ENCODE measurements around the gene ETFDH. TPM values are rescaled to one million over a fixed set of nuclear protein-coding genes. Genes with fewer than 3 reads are reported as not detected.
"Not testable (repeated sequence)": the region's sequence is repeated elsewhere in the genome, so short reads cannot be mapped to it uniquely, and the experiment has no call there.

ETFDH gene
- total RNA-seq, 2 experiments from 2014 or later = 18.9 to 27.1 TPM

DNA sequence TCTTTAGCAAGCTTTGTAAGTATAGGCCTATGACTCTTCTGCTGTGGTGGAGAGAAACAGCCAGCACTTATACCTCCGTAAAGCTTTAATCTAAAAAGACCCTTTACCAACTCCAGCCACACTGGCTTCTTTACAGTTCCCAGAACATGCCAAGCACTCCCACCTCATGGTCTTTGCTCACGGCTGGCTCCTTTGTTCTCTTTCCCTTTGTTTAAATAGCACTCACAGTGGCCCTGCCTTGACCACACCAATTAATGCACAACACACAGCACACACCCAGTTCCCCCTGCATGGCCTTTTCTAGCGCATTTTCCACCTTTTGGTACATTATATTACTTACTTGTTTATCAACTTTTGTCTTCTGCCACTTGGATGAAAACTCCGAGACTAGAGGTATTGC is 32.2 kb downstream of the ETFDH start:
- no peaks in the 10 kb centered on the region for H3K9me3 Mint-ChIP-seq

DNA sequence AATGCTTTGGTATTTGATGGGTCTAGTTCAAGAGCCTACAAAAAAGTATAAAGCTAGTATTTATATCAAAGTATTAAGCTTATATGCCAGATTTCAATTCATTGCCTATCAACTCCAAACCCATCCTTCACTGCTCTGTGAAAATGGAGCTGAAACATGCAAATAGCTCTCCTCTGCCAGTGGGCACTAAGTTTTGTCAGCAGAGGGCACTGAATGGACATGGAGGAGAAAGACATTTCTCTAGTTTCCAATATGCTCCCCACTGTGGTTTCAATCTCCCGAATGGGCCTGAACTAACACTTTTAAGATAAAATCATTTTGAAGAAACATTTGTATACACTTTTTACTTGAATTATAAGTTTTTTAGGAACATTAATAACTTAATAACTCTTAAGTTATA is 38.7 kb downstream of the ETFDH start:
- H3K36me3 Mint-ChIP-seq (ENCODE audit: low read depth) = peaks cover 69% of the 10 kb centered on the region
- no peak for DNase-seq
- H3K4me1 Mint-ChIP-seq = no peaks in the 10 kb centered on the region
- POLR2A ChIA-PET = no interaction called here
- H3K27ac Mint-ChIP-seq = no peak overlapping the region
- no peak overlapping the region for H3K4me3 Mint-ChIP-seq
- CTCF ChIA-PET = interaction anchor here (0.5 to 0.9 kb wide), 2 partner anchors 17 to 129 kb away, joined by 3 read pairs; no protein-coding TSS in a partner anchor
- no peaks in the 10 kb centered on the region for H3K27me3 Mint-ChIP-seq
- H3K9me3 Mint-ChIP-seq = no peaks in the 10 kb centered on the region

More for the DNA sequence above, 32.2 kb downstream of the ETFDH start:
- CTCF ChIA-PET = no interaction called here
- Mint-ChIP-seq H3K4me3 (no peak overlapping the region), H3K36me3 (ENCODE audit: low read depth) (peaks cover 28% of the 10 kb centered on the region), H3K27me3 (no peaks in the 10 kb centered on the region), H3K27ac (no peak overlapping the region), H3K4me1 (no peaks in the 10 kb centered on the region)
- POLR2A ChIA-PET = no interaction called here
- no peak for DNase-seq

DNA sequence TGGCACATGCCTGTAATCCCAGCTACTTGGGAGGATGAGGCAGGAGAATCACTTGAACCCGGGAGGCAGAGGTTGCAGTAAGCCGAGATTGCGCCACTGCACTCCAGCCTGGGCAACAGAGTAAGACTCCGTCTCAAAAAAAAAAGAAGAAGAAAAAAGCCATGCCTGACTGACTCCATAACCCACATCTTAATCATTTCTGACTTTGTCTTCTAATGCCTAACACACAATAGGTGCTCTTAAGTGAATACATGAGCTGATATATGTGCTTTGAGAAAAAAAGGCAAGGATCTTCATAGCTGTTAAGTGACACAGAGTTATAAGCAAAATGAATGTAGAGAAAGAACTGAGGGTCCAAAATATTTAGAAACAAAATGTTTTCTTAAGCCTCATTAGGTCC is 40.5 kb downstream of the ETFDH start:
- CTCF ChIA-PET = interaction anchor here (1.4 kb wide), 1 partner anchor 8 kb away, joined by 3 read pairs; no protein-coding TSS in a partner anchor
- DNase-seq, H3K27ac Mint-ChIP-seq, POLR2A ChIA-PET, H3K9me3 Mint-ChIP-seq, H3K4me3 Mint-ChIP-seq, H3K4me1 Mint-ChIP-seq, H3K27me3 Mint-ChIP-seq: not testable (repeated sequence)
- H3K36me3 Mint-ChIP-seq (ENCODE audit: low read depth) = peaks cover 70% of the 10 kb centered on the region

DNA sequence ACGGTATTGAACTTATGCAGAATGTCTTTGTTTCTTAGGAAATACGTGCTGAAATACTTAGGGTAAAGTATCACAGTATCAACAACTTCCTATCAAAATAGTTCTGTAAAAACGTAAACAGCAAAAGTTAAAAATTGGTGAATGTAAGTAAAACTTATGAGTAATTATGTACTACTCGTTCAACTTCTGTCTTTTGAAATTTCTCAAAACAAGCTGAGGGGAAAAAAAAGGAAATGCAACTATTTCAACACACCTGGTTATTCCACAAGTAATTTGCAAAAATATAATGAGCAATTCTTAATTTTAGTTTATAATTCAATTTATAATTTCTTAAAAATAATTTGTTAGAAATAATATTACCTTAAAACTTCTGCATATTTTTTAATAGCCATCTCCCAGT is 42.8 kb downstream of the ETFDH start:
- POLR2A ChIA-PET = no interaction called here
- Mint-ChIP-seq H3K27ac (no peak overlapping the region), H3K4me3 (no peak overlapping the region), H3K4me1 (peaks cover 18% of the 10 kb centered on the region), H3K9me3 (no peaks in the 10 kb centered on the region), H3K27me3 (no peaks in the 10 kb centered on the region), H3K36me3 (ENCODE audit: low read depth) (peaks cover 74% of the 10 kb centered on the region)
- CTCF ChIA-PET = interaction anchor here (1.0 kb wide), 1 partner anchor 16 kb away, joined by 3 read pairs; no protein-coding TSS in a partner anchor
- no peak for DNase-seq

DNA sequence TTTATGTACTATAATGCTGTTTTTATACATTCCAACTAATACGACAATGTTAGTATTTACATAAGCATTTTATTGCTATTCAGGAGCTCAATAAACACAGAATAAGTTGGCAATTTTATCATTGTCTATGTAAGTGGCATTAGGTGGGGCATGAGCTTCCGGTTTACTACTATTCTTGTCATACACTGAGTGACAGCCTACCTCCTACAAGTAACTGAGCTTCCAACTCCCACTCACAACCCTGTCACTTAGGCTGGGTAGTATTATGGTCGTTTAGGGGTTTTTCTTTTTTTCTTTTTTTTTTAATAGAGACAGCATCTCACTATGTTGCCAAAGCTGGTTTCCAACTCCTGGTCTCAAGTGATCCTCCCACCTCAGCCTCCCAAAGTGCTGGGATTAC is 43.7 kb downstream of the ETFDH start:
- peaks cover 71% of the 10 kb centered on the region for H3K36me3 Mint-ChIP-seq (ENCODE audit: low read depth)
- H3K9me3 Mint-ChIP-seq = no peaks in the 10 kb centered on the region
- peaks cover 20% of the 10 kb centered on the region for H3K4me1 Mint-ChIP-seq
- H3K4me3 Mint-ChIP-seq = no peak overlapping the region
- DNase-seq = no peak
- H3K27me3 Mint-ChIP-seq = no peaks in the 10 kb centered on the region
- no peak overlapping the region for H3K27ac Mint-ChIP-seq
- ChIA-PET POLR2A (interaction anchor here (0.6 kb wide), 2 partner anchors 303 to 701 kb away, joined by 4 to 8 read pairs; no protein-coding TSS in a partner anchor), CTCF (interaction anchor here (1.0 kb wide), 1 partner anchor 25 kb away, joined by 3 read pairs; no protein-coding TSS in a partner anchor)

DNA sequence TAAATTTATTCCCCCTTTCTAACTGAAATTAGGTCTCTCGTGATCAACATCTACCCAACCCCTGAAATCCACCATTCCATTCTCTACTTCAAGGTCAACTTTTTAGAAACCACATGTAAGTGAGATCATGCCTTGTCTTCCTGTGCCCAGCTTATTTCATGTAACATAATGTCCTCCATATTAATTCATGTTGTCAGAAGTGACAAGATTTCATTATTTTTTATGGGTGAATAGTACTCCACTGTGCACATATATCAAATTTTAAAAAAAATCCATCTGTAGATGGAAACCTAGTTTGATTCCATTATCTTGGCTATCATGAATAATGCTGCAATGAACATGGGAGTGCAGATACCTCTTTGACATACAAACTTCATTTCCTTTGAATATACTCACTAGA is 49.6 kb downstream of the ETFDH start:
- no peaks in the 10 kb centered on the region for H3K9me3 Mint-ChIP-seq
- H3K36me3 Mint-ChIP-seq (ENCODE audit: low read depth) = peaks cover 43% of the 10 kb centered on the region
- H3K27ac Mint-ChIP-seq = peak overlapping the region; percentile 32
- ChIA-PET CTCF (no interaction called here), POLR2A (no interaction called here)
- no peak for DNase-seq
- no peaks in the 10 kb centered on the region for H3K27me3 Mint-ChIP-seq
- peak overlapping the region; percentile 86 for H3K4me3 Mint-ChIP-seq
- peaks cover 52% of the 10 kb centered on the region for H3K4me1 Mint-ChIP-seq

DNA sequence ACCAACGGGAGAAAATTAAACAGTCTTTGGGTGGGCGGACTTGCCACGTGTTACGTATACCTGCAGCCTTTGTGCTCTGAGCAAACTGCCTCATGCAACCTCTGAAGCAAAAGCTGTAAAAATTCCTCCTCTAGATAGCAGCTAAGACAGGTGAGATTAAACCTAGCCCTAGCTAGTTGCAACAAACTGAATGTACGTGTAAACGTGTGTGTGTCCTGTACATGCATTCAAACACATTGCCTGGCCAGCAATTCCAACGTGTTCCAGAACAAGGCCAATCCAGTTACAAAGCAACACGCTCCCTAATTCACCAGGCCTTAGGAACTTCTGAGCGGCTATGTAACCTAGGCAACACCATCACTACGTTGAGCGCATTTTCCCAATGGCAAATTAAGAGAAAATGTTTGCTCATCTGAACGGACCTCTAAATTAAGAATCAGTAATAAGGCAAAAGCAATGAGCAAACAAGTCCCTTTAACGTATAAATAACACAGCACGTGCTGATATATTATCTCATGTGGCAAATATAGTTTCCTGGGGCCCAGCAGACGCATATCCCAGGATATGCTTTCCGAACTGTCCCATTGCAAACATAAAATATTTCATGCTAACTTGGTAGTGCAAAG is 50.3 kb downstream of the ETFDH start:
- Mint-ChIP-seq H3K27me3 (no peaks in the 10 kb centered on the region), H3K9me3 (no peaks in the 10 kb centered on the region), H3K36me3 (ENCODE audit: low read depth) (peaks cover 37% of the 10 kb centered on the region), H3K4me3 (peak overlapping the region; percentile 86), H3K4me1 (peaks cover 52% of the 10 kb centered on the region), H3K27ac (peak overlapping the region; percentile 96)
- no peak for DNase-seq
- CTCF ChIA-PET = no interaction called here
- POLR2A ChIA-PET = interaction anchor here (0.5 kb wide), 1 partner anchor 484 kb away, joined by 3 read pairs; no protein-coding TSS in a partner anchor

DNA sequence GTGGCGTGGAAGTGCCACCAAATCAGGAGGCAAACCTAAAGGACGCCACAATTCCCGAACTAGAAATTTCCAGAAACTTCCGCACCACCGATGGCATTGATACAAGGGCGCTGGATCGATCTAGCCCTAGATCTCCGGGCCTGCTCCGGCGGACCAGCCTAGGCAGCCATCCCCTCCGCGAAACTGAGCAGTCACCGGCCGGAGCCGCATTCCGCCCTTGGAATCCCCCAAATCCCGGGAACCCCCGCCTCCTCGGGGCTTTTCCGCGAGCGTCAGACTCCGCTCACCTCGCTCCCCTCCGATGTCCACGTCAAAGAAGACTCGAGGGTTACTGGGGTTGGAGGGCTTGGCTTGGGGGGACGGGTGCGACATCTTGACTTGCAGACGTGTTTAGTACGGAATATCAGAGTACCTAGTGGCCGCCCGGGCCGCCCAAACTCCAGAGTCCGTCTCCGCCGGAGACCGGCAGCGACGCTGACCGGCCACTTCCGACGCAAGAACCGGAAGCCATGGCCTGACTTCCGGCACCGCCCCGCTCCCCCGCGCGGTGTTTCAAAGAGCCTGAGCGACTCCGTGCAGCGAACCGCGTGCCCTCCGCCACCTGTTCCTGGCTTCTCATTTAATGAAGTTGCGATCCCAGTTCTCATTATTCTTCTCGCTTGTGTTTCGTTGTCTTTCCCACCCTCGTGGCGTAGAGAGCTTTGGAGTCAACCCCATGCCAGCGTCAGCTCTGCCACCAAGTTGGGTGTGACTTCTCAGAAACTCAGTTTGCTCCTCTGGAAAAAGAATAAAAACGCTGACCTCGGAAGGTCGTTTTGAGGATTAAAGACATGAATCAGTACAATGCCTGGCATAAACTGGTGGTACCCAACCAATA is 51.1 kb downstream of the ETFDH start, which contains the start of gene PPID:
Gene PPID (minus strand): TSS at position 480 of the 877 bp plus-strand sequence. CDS start 108 bp downstream, at position 372.
- peaks cover 48% of the 10 kb centered on the region for H3K4me1 Mint-ChIP-seq

DNA sequence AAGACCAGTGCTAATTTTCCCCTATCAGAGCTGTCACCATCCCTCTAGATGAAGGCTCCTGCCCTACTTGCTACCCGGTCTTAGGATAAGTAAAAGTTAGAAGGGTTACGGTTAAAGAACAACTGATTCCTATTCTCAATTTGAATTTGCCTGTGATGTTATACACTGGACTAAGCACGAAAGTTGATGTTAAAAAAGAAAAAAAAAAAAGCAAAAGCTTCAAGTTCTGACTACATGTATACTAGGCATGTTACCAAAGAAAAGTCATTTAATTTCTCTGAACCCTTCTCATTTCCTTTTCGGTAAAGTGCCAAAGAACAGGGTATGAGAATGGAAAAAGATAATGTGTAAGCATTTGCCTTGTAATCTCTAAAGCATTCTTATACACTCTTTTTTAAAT is 52.5 kb downstream of the ETFDH start:
- DNase-seq = no peak
- ChIA-PET CTCF (interaction anchor here (0.7 kb wide), 1 partner anchor 480 kb away, joined by 3 read pairs; no protein-coding TSS in a partner anchor), POLR2A (no interaction called here)
- Mint-ChIP-seq H3K27ac (peak overlapping the region; percentile 96), H3K9me3 (no peaks in the 10 kb centered on the region), H3K4me3 (peak overlapping the region; percentile 86), H3K27me3 (peaks cover 6% of the 10 kb centered on the region), H3K36me3 (ENCODE audit: low read depth) (peaks cover 22% of the 10 kb centered on the region), H3K4me1 (peaks cover 56% of the 10 kb centered on the region)

More for the DNA sequence above, 51.1 kb downstream of the ETFDH start, which contains the start of gene PPID:
- peak within 1 kb of the TSS; percentile 86 for H3K4me3 Mint-ChIP-seq
- peak within 1 kb of the TSS; percentile 96 for H3K27ac Mint-ChIP-seq
- CTCF ChIA-PET = interaction anchor here (1.4 kb wide), 1 partner anchor 134 kb away, joined by 3 read pairs; no protein-coding TSS in a partner anchor
- no peaks in the 10 kb centered on the region for H3K27me3 Mint-ChIP-seq
- POLR2A ChIA-PET = no interaction called here
- H3K9me3 Mint-ChIP-seq = no peaks in the 10 kb centered on the region
- DNase-seq = peak; percentile 84
- peaks cover 29% of the 10 kb centered on the region for H3K36me3 Mint-ChIP-seq (ENCODE audit: low read depth)

DNA sequence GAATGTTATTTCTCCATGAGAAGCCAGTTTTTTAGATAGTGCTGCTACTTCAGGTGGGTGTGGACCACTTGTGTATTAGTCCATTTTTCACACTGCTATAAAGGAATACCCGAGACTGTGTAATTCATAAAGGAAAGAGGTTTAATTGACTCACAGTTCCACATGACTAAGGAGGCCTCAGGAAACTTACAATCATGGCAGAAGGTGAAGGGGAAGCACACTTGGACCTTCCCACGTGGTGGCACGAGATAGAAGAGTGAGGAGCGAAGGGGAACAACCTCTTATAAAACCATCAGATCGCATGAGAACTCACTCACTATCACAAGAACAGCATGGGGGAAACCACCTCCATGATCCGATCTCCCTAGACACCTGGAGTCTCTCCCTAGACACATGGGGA is 54.5 kb downstream of the ETFDH start:
- peaks cover 47% of the 10 kb centered on the region for H3K4me1 Mint-ChIP-seq
- no peak overlapping the region for H3K4me3 Mint-ChIP-seq
- ChIA-PET CTCF (no interaction called here), POLR2A (no interaction called here)
- no peaks in the 10 kb centered on the region for H3K9me3 Mint-ChIP-seq
- peaks cover 5% of the 10 kb centered on the region for H3K36me3 Mint-ChIP-seq (ENCODE audit: low read depth)
- H3K27me3 Mint-ChIP-seq = peaks cover 13% of the 10 kb centered on the region
- DNase-seq = no peak
- H3K27ac Mint-ChIP-seq = no peak overlapping the region

DNA sequence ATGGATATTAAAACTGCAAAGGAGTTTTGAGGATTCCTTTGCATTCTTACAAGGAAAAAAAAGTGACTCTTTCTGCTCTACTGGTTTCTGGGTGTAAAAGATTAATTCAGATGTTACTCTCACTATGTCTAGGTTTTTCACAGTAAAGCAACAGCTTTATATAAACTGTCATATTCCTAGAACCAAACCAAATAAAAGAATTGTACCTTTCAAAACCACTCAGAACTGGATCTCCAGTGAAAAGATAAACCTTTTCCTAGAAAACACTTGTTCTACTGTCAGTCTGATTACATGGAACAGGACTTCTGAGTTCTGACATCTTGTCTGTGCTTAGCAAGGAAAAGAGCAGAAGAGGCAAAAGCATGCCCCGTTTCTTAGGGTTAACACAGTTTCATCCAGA is 56.1 kb downstream of the ETFDH start:
- no peak overlapping the region for H3K4me3 Mint-ChIP-seq
- H3K27me3 Mint-ChIP-seq = peaks cover 24% of the 10 kb centered on the region
- DNase-seq = no peak
- CTCF ChIA-PET = interaction anchor here (0.6 kb wide), 1 partner anchor 17 kb away, joined by 3 read pairs; no protein-coding TSS in a partner anchor
- H3K9me3 Mint-ChIP-seq = no peaks in the 10 kb centered on the region
- peaks cover 39% of the 10 kb centered on the region for H3K4me1 Mint-ChIP-seq
- POLR2A ChIA-PET = no interaction called here
- H3K36me3 Mint-ChIP-seq (ENCODE audit: low read depth) = no peaks in the 10 kb centered on the region
- no peak overlapping the region for H3K27ac Mint-ChIP-seq

DNA sequence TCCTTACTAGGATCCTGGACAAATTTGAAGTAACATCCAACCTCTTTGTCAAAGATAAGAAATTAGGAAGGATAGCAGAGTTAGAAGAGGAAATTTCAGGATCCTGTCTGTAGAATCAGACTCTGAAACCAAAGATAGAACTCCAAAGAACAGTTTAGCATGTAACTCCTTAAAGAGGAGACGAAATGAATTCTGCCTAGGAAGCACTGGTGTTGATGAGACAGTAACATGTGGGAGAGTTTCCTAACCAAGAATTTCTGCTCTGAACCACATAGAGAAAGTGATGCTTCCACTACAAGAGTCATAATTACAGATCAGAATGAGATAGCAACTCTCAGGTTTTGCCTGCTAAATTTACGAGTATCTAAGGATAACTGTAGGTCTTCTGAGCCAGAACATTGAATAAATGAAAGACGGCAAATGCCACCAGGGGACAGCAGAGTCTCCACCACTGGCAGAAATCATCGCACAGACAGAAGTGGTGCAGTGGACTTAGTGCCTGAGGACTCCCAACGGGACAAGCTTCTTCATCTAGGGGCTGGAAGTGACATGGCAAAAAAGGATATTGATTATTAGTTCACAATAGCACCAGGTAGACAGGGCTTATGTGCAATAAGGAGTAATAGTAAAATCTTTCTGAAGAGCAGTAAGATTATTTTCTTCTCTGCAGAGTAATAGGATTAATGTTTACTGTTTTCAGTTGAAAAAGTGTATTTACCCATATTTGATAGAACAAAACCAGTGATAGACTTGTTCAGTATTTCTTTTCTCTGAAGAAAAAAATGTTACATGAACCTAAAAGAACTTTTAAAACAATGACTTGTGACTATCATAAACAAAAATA is 57.8 kb downstream of the ETFDH start:
- CTCF ChIA-PET = no interaction called here
- Mint-ChIP-seq H3K4me3 (no peak overlapping the region), H3K36me3 (ENCODE audit: low read depth) (no peaks in the 10 kb centered on the region), H3K27ac (no peak overlapping the region), H3K27me3 (peaks cover 28% of the 10 kb centered on the region), H3K9me3 (no peaks in the 10 kb centered on the region), H3K4me1 (peaks cover 25% of the 10 kb centered on the region)
- peak; percentile 59 for DNase-seq
- POLR2A ChIA-PET = no interaction called here

All from activated CD4-positive, alpha-beta T cell treated with anti-CD3 and anti-CD28 coated beads, Interleukin-2, amount 10 ng/mL, durations not matched to agents 7 days and 5 days (primary cell).